Natural killer cell treated with Interleukin-12 subunit alpha and Interleukin-12 subunit beta and Interleukin-15 and Interleukin-18, amount 100 ng/mL, for 72 hours (primary cell): ENCODE results near the gene NKG7. TPM values are rescaled to one million over a fixed set of nuclear protein-coding genes. Genes with fewer than 3 reads are reported as not detected.
"Not testable (repeated sequence)": the region's sequence is repeated elsewhere in the genome, so short reads cannot be mapped to it uniquely, and the experiment has no call there.

Source experiments
- ATAC-seq, 2 donors: fragments of 150-1000 bp; cut with Tn5 transposase in 1 of 2; sonication (Bioruptor Pico), chemical (Tn5 transposase) in 1 of 2; 2 replicates each; pipeline ENCODE4 v1.10.0; 2021
- DNase-seq: peaks from one replicate; pipeline ENCODE4 v3.0.0; 2022; ENCODE audit warnings: low spot score
- H3K27ac Mint-ChIP-seq, 2 donors: 1 replicate in 1 of 2; 2 replicates in 1 of 2; pipeline ENCODE4 v1.8.0; 2022; ENCODE audit warnings: mixed read lengths in 2 of 2, mild to moderate bottlenecking in 1 of 2, moderate library complexity in 1 of 2
- H3K27me3 Mint-ChIP-seq, 2 donors: 1 replicate in 1 of 2; 2 replicates in 1 of 2; pipeline ENCODE4 v1.8.0; 2022; ENCODE audit warnings: mixed read lengths in 2 of 2
- H3K36me3 Mint-ChIP-seq: one replicate; pipeline ENCODE4 v1.8.0; 2022; ENCODE audit warnings: mixed read lengths
- H3K4me1 Mint-ChIP-seq, 2 donors: 1 replicate in 1 of 2; 2 replicates in 1 of 2; pipeline ENCODE4 v1.8.0; 2022; ENCODE audit warnings: low read depth in 2 of 2, mixed read lengths in 2 of 2, mild to moderate bottlenecking in 1 of 2
- H3K4me3 Mint-ChIP-seq: one replicate; pipeline ENCODE4 v1.8.0; 2022; ENCODE audit warnings: mixed read lengths
- H3K9me3 Mint-ChIP-seq: 2 replicates; pipeline ENCODE4 v1.8.0; 2022; ENCODE audit warnings: mixed read lengths
- total RNA-seq, 2 donors: library from RNA; stranded (reverse); gene quantifications; one replicate each; pipeline ENCODE4 v1.2.3, GENCODE V29; 2022

Gene NKG7
- 1,000 to 10,000 TPM; 1,196 to 2,045 TPM for total RNA-seq

- DNase-seq = peak; percentile 97
- Mint-ChIP-seq H3K27me3 (no peaks in the 10 kb centered on the region), H3K36me3 (peaks cover 17% of the 10 kb centered on the region), H3K4me3 (peak within 1 kb of the TSS; percentile 100), H3K27ac (peak within 1 kb of the TSS; percentile 87 to 93), H3K4me1 (peaks cover 55 to 67% of the 10 kb centered on the region in 2 donors), H3K9me3 (no peaks in the 10 kb centered on the region)
- peak; percentile 87 for ATAC-seq
Measured at GRCh38 chr19:51372649-51373504, at the start of gene NKG7. NKG7 (minus strand) TSS chr19:51372654; CDS start chr19:51372535, 119 bp downstream.

- peaks cover 14 to 20% of the 10 kb centered on the region in 2 donors for H3K4me1 Mint-ChIP-seq
- ATAC-seq = peak; percentile 88 to 92
Measured at GRCh38 chr19:51422053-51422448, 49.6 kb upstream of the NKG7 start.

GRCh38 chr19:51421229-51422052 lies 49.0 kb upstream of the NKG7 start:
- peak in 1 of 2 donors; percentile 7 for ATAC-seq
- peaks cover 17 to 22% of the 10 kb centered on the region in 2 donors for H3K4me1 Mint-ChIP-seq
- peak overlapping the region; percentile 27 for H3K4me3 Mint-ChIP-seq
- H3K27ac Mint-ChIP-seq = no peak overlapping the region
- H3K36me3 Mint-ChIP-seq = no peaks in the 10 kb centered on the region
- H3K9me3 Mint-ChIP-seq = no peaks in the 10 kb centered on the region
- no peak for DNase-seq
- H3K27me3 Mint-ChIP-seq = peaks cover 6 to 11% of the 10 kb centered on the region in 2 donors

More at GRCh38 chr19:51422053-51422448, 49.6 kb upstream of the NKG7 start:
- no peak overlapping the region for H3K27ac Mint-ChIP-seq
- no peaks in the 10 kb centered on the region for H3K9me3 Mint-ChIP-seq
- DNase-seq = peak; percentile 91
- H3K36me3 Mint-ChIP-seq = no peaks in the 10 kb centered on the region
- peak overlapping the region; percentile 27 for H3K4me3 Mint-ChIP-seq
- H3K27me3 Mint-ChIP-seq = peaks cover 12 to 13% of the 10 kb centered on the region in 2 donors

- not testable (repeated sequence) for H3K9me3 Mint-ChIP-seq, H3K27ac Mint-ChIP-seq, H3K4me3 Mint-ChIP-seq, H3K36me3 Mint-ChIP-seq, ATAC-seq, DNase-seq
- peaks cover 17 to 22% of the 10 kb centered on the region in 2 donors for H3K4me1 Mint-ChIP-seq
- peaks cover 6 to 11% of the 10 kb centered on the region in 2 donors for H3K27me3 Mint-ChIP-seq
Measured at GRCh38 chr19:51420511-51420910, 48.1 kb upstream of the NKG7 start.

GRCh38 chr19:51418707-51419106 lies 46.3 kb upstream of the NKG7 start:
- Mint-ChIP-seq H3K27ac (peak overlapping the region in 1 of 2 donors; percentile 57), H3K27me3 (peaks cover 6 to 11% of the 10 kb centered on the region in 2 donors)
- DNase-seq = no peak

GRCh38 chr19:51417810-51418157 lies 45.3 kb upstream of the NKG7 start:
- peaks cover 17 to 22% of the 10 kb centered on the region in 2 donors for H3K4me1 Mint-ChIP-seq
- peaks cover 6 to 9% of the 10 kb centered on the region in 2 donors for H3K27me3 Mint-ChIP-seq
- ATAC-seq (no peak), DNase-seq (no peak)
- H3K27ac Mint-ChIP-seq = peak overlapping the region; percentile 57 to 74
- no peaks in the 10 kb centered on the region for H3K36me3 Mint-ChIP-seq
- no peak overlapping the region for H3K4me3 Mint-ChIP-seq
- no peaks in the 10 kb centered on the region for H3K9me3 Mint-ChIP-seq

More at GRCh38 chr19:51418707-51419106, 46.3 kb upstream of the NKG7 start:
- Mint-ChIP-seq H3K4me3 (no peak overlapping the region), H3K36me3 (no peaks in the 10 kb centered on the region), H3K9me3 (no peaks in the 10 kb centered on the region), H3K4me1 (peaks cover 17 to 22% of the 10 kb centered on the region in 2 donors)
- ATAC-seq = no peak

GRCh38 chr19:51417107-51417809 lies 44.8 kb upstream of the NKG7 start, which contains the start of gene SIGLEC10:
SIGLEC10 (minus strand) TSS chr19:51417642; CDS start chr19:51417581, 61 bp downstream.
- no peak for DNase-seq
- H3K4me1 Mint-ChIP-seq = peaks cover 16 to 22% of the 10 kb centered on the region in 2 donors

GRCh38 chr19:51416422-51416821 lies 44.0 kb upstream of the NKG7 start:
- not testable (repeated sequence) for H3K9me3 Mint-ChIP-seq, H3K36me3 Mint-ChIP-seq, DNase-seq, H3K27me3 Mint-ChIP-seq, H3K4me3 Mint-ChIP-seq, ATAC-seq, H3K27ac Mint-ChIP-seq
- peaks cover 12 to 19% of the 10 kb centered on the region in 2 donors for H3K4me1 Mint-ChIP-seq

More at GRCh38 chr19:51417107-51417809, 44.8 kb upstream of the NKG7 start, which contains the start of gene SIGLEC10:
- Mint-ChIP-seq H3K36me3 (no peaks in the 10 kb centered on the region), H3K27me3 (peaks cover 5 to 9% of the 10 kb centered on the region in 2 donors), H3K27ac (peak within 1 kb of the TSS; percentile 57 to 74), H3K4me3 (peak within 1 kb of the TSS; percentile 24), H3K9me3 (no peaks in the 10 kb centered on the region)
- peak; percentile 72 to 76 for ATAC-seq

GRCh38 chr19:51415187-51415586 lies 42.7 kb upstream of the NKG7 start:
- Mint-ChIP-seq H3K4me3 (no peak overlapping the region), H3K4me1 (peaks cover 12 to 19% of the 10 kb centered on the region in 2 donors), H3K36me3 (no peaks in the 10 kb centered on the region), H3K27ac (no peak overlapping the region), H3K9me3 (no peaks in the 10 kb centered on the region), H3K27me3 (peaks cover 0 to 6% of the 10 kb centered on the region in 2 donors)
- ATAC-seq (no peak), DNase-seq (no peak)

- Mint-ChIP-seq H3K27me3 (no peaks in the 10 kb centered on the region), H3K4me1 (peaks cover 12 to 19% of the 10 kb centered on the region in 2 donors), H3K4me3 (no peak overlapping the region), H3K9me3 (no peaks in the 10 kb centered on the region), H3K27ac (no peak overlapping the region), H3K36me3 (no peaks in the 10 kb centered on the region)
- DNase-seq = no peak
- no peak for ATAC-seq
Measured at GRCh38 chr19:51410950-51411748, 38.7 kb upstream of the NKG7 start.

GRCh38 chr19:51407511-51408131 lies 35.2 kb upstream of the NKG7 start:
- peaks cover 12 to 29% of the 10 kb centered on the region in 2 donors for H3K4me1 Mint-ChIP-seq
- H3K4me3 Mint-ChIP-seq = peak overlapping the region; percentile 27
- H3K27me3 Mint-ChIP-seq = no peaks in the 10 kb centered on the region
- H3K9me3 Mint-ChIP-seq = peaks cover 3% of the 10 kb centered on the region
- H3K27ac Mint-ChIP-seq = peak overlapping the region; percentile 41 to 46
- DNase-seq (peak; percentile 61), ATAC-seq (peak; percentile 81 to 90)
- peaks cover 8% of the 10 kb centered on the region for H3K36me3 Mint-ChIP-seq

GRCh38 chr19:51402117-51402516 lies 29.7 kb upstream of the NKG7 start:
- H3K27me3 Mint-ChIP-seq = no peaks in the 10 kb centered on the region
- H3K4me3 Mint-ChIP-seq = no peak overlapping the region
- peaks cover 10% of the 10 kb centered on the region for H3K9me3 Mint-ChIP-seq
- no peak overlapping the region for H3K27ac Mint-ChIP-seq
- H3K36me3 Mint-ChIP-seq = peaks cover 18% of the 10 kb centered on the region
- ATAC-seq (no peak), DNase-seq (no peak)
- peaks cover 28 to 36% of the 10 kb centered on the region in 2 donors for H3K4me1 Mint-ChIP-seq
